BJ (cell line): ENCODE data around the gene LYPD6B. TPM values are rescaled to one million over a fixed set of nuclear protein-coding genes. Genes with fewer than 3 reads are reported as not detected.

Source experiments
- CTCF ChIA-PET: fragments of 350-600 bp; formaldehyde crosslinking; extraction: SDS; loops from one replicate; lab custom pipeline; 2021; ENCODE audit warnings: antibody characterized with exemption, inconsistent platforms; lab: Yijun Ruan, JAX
- POLR2A ChIA-PET: fragments of 300-600 bp; sonication (Branson Sonifier 250); formaldehyde crosslinking; extraction: SDS; loops from one replicate; lab custom pipeline; 2021; ENCODE audit warnings: antibody characterized with exemption; lab: Charles Lee
- DNase-seq: peaks from one replicate; pipeline ENCODE4 v3.0.0-alpha.2; 2011; ENCODE audit warnings: low read depth
- H3K27me3 ChIP-seq: 2 replicates; pipeline ENCODE4 v1.6.0; 2011; ENCODE audit warnings: low read length; ENCODE audit not compliant: control insufficient read depth, insufficient read depth
- H3K36me3 ChIP-seq: 2 replicates; pipeline ENCODE4 v1.5.1; 2011; ENCODE audit warnings: low read length; ENCODE audit not compliant: control insufficient read depth, insufficient read depth
- H3K4me3 ChIP-seq: 2 replicates; pipeline ENCODE4 v1.5.1; 2011; ENCODE audit warnings: low read depth, mild to moderate bottlenecking, control low read depth, low read length
- CTCF ChIP-seq: IDR thresholded peaks from 2 replicates; pipeline ENCODE4 v1.5.1; 2011; ENCODE audit warnings: low read depth, mild to moderate bottlenecking, control low read depth, inconsistent platforms, low read length, moderate library complexity; ENCODE audit not compliant: insufficient read depth
- polyA plus RNA-seq: library from polyadenylated mRNA; depleted of rRNA; stranded (reverse); fragments of >200 nt; gene quantifications from 2 replicates; pipeline ENCODE4 v1.2.3, GENCODE V29; 2011

Gene LYPD6B
- polyA plus RNA-seq, 1 experiment, result 19.1 TPM

GRCh38 chr2:149019768-149020167 lies 18.7 kb upstream of the LYPD6B start:
- ChIA-PET CTCF (interaction anchor here (1.6 to 8.3 kb wide), 4 partner anchors 8 to 553 kb away, joined by 8 to 65 read pairs (median 18); no protein-coding TSS in a partner anchor), POLR2A (no interaction called here)

GRCh38 chr2:149020432-149020851 lies 18.1 kb upstream of the LYPD6B start:
- Histone ChIP-seq H3K36me3 (no peaks in the 10 kb centered on the region), H3K4me3 (no peak overlapping the region), H3K27me3 (no peaks in the 10 kb centered on the region)
- POLR2A ChIA-PET, result interaction anchor here (0.6 kb wide), 1 partner anchor 262 kb away, joined by 3 read pairs; no protein-coding TSS in a partner anchor
- CTCF ChIA-PET, result no interaction called here
- no peak for DNase-seq
- TF ChIP-seq CTCF, result no peak

More at GRCh38 chr2:149019768-149020167, 18.7 kb upstream of the LYPD6B start:
- Histone ChIP-seq H3K36me3 (no peaks in the 10 kb centered on the region), H3K27me3 (no peaks in the 10 kb centered on the region), H3K4me3 (no peak overlapping the region)
- no peak for DNase-seq
- TF ChIP-seq CTCF, result no peak

- no peaks in the 10 kb centered on the region for H3K27me3 ChIP-seq
- no peaks in the 10 kb centered on the region for H3K36me3 ChIP-seq
- ChIA-PET CTCF (no interaction called here), POLR2A (no interaction called here)
- TF ChIP-seq CTCF, result no peak
- no peak for DNase-seq
- no peak overlapping the region for H3K4me3 ChIP-seq
Observed at GRCh38 chr2:149021271-149021719, 17.2 kb upstream of the LYPD6B start.

GRCh38 chr2:149021761-149022160 lies 16.7 kb upstream of the LYPD6B start:
- CTCF ChIA-PET, result interaction anchor here (1.2 kb wide), 1 partner anchor 539 kb away, joined by 4 read pairs; no protein-coding TSS in a partner anchor
- no peaks in the 10 kb centered on the region for H3K27me3 ChIP-seq
- H3K4me3 ChIP-seq, result no peak overlapping the region
- POLR2A ChIA-PET, result no interaction called here
- H3K36me3 ChIP-seq, result no peaks in the 10 kb centered on the region
- no peak for TF ChIP-seq CTCF
- DNase-seq, result no peak

- TF ChIP-seq CTCF, result no peak
- CTCF ChIA-PET, result interaction anchor here (0.7 to 1.2 kb wide), 2 partner anchors 538 to 576 kb away, joined by 4 read pairs; no protein-coding TSS in a partner anchor
- H3K4me3 ChIP-seq, result no peak overlapping the region
- no peak for DNase-seq
- H3K36me3 ChIP-seq, result no peaks in the 10 kb centered on the region
- H3K27me3 ChIP-seq, result no peaks in the 10 kb centered on the region
- POLR2A ChIA-PET, result no interaction called here
Observed at GRCh38 chr2:149023091-149023490, 15.4 kb upstream of the LYPD6B start.
